DOHH2 (cell line): Measurements from ENCODE around the gene AUTS2.

ENCODE experiments used
- EZH2phosphoT487 ChIP-seq: fragments of 200-600 bp; sonication (generic); IDR thresholded peaks from 2 replicates; pipeline ENCODE4 v1.6.1; 2017; ENCODE audit warnings: borderline replicate concordance, mild to moderate bottlenecking, antibody characterized with exemption, low read length, moderate library complexity, mixed read lengths
- TF ChIP-seq, protein P1 (sequence below): fragments of 200-600 bp; sonication (generic); IDR thresholded peaks from one replicate; pipeline ENCODE4 v1.5.1; 2014; ENCODE audit warnings: antibody characterized with exemption, mild to moderate bottlenecking, low read depth, low read length; ENCODE audit not compliant: poor library complexity, severe bottlenecking

GRCh38 chr7:70349819-70350218 lies 751.5 kb downstream of the AUTS2 start:
- TF ChIP-seq, protein P1, sequence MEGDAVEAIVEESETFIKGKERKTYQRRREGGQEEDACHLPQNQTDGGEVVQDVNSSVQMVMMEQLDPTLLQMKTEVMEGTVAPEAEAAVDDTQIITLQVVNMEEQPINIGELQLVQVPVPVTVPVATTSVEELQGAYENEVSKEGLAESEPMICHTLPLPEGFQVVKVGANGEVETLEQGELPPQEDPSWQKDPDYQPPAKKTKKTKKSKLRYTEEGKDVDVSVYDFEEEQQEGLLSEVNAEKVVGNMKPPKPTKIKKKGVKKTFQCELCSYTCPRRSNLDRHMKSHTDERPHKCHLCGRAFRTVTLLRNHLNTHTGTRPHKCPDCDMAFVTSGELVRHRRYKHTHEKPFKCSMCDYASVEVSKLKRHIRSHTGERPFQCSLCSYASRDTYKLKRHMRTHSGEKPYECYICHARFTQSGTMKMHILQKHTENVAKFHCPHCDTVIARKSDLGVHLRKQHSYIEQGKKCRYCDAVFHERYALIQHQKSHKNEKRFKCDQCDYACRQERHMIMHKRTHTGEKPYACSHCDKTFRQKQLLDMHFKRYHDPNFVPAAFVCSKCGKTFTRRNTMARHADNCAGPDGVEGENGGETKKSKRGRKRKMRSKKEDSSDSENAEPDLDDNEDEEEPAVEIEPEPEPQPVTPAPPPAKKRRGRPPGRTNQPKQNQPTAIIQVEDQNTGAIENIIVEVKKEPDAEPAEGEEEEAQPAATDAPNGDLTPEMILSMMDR = no peak
- no peak for TF ChIP-seq EZH2phosphoT487
